HG02840 (cell line): ENCODE results near the gene ARHGAP32.
"Not testable (repeated sequence)": the region's sequence is repeated elsewhere in the genome, so short reads cannot be mapped to it uniquely, and the experiment has no call there.

Experiments used
- ATAC-seq: cut with Tn5 transposase; IDR thresholded peaks from one replicate; pipeline ENCODE4 v1.9.1; 2021; ENCODE audit warnings: mild to moderate bottlenecking, moderate library complexity, moderate number of reproducible peaks; ENCODE audit not compliant: unreplicated experiment, low FRiP score

The ARHGAP32 gene

GRCh38 chr11:129204150-129204838 lies 12.2 kb upstream of the ARHGAP32 start:
- ATAC-seq, result no peak

DNA sequence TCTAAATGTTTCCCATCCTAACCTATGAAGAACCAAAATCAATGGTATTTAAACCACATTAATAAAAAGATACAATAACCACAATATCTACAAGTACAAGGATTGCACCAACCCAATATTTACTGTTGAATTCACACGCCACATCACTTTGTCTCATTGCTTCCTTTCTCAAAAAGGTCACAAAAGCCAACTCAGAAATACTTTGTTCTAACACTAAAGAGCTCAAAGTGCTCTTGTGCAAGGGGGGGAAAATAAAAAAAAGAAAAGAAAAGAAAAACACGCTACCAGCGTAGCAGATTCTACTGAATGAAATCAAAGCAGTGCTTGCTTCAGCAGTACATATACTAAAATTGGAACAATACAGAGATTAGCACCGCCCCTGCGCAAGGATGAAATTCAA lies 10.5 kb upstream of the ARHGAP32 start:
- no peak for ATAC-seq

GRCh38 chr11:129195682-129196081 lies 3.6 kb upstream of the ARHGAP32 start:
- ATAC-seq, result no peak

GRCh38 chr11:129191649-129192048 lies 476 bp downstream of the ARHGAP32 start:
- no peak for ATAC-seq

- no peak for ATAC-seq
Observed at GRCh38 chr11:129190087-129190486, 2.0 kb downstream of the ARHGAP32 start.

DNA sequence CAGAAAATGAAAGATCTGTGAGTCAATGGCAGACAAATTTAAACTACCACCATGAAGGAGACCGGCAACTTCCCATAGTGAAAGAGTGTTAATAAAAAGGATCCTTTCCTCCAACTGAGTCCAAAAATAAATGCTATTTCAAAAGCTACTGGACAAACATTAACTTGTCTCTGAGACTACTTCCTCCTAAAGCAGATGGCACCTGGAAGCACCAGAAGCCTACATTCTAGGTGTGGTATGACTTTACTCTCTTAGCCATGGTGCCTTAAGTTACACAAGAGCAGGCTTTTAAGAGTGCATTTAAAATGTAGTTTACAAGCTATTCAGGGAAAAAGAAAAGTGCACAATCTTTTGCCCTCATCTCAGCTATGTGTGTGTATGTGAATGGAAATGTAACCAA lies 2.5 kb downstream of the ARHGAP32 start:
- no peak for ATAC-seq

- ATAC-seq, result not testable (repeated sequence)
Observed at GRCh38 chr11:129185082-129185481, 7.0 kb downstream of the ARHGAP32 start.

DNA sequence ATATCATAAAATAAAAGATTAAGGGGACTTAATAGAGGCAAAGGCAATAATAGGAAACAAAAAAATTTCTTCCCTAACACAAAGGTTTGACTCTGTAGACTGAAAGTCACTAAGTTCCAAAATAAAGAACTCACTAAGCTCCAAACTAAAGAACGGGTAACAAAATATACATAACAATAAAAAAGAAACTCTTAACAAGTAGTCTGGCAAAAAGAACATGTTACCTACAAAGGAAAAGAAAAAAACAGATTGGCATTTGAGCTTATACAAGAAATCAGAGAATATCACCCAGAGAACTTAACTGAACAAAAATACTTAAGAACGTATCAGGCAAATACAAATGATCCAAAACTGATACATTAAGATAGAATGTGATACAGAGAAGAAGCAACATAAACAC lies 7.5 kb downstream of the ARHGAP32 start:
- no peak for ATAC-seq

DNA sequence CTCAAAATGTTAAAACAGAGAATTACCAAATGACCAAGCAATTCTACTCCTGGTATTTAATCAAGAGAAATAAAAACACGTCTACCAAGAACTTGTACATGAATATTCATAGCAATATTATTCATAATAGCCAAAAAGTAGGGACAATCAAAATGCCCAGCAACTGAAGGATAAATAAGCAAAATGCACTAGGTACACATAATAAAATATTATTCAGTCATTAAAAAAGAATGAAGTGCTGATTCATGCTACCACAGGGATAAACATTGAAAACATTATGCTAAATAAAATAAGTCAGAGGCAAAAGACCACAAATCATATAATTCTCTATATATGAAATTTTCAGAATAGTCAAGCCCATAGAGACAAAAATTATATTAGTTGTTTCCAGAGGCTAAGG lies 24.8 kb downstream of the ARHGAP32 start:
- no peak for ATAC-seq

DNA sequence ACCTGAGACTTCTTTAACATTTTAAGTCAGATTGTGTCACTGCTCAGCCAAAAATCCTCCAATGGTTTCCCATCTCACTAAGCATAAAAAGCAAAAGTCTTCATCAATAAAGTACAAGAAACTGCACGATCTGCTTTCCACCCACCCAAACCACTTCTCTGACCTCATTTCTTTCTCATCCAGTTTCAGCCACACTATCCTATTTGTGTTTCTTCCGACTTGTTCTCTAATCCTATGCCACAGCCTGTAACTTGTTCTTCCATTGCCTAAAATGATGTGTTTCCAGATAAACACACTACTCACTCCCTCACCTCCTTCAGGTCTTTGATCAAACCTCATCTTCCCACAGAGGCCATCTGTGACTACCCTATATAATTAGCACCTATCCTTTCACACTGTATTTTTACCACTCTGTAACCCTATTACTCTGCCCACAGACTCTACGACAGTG lies 28.4 kb downstream of the ARHGAP32 start:
- ATAC-seq, result no peak

- not testable (repeated sequence) for ATAC-seq
Observed at GRCh38 chr11:129157080-129157479, 35.0 kb downstream of the ARHGAP32 start.

- ATAC-seq, result no peak
Observed at GRCh38 chr11:129155745-129156144, 36.4 kb downstream of the ARHGAP32 start.

DNA sequence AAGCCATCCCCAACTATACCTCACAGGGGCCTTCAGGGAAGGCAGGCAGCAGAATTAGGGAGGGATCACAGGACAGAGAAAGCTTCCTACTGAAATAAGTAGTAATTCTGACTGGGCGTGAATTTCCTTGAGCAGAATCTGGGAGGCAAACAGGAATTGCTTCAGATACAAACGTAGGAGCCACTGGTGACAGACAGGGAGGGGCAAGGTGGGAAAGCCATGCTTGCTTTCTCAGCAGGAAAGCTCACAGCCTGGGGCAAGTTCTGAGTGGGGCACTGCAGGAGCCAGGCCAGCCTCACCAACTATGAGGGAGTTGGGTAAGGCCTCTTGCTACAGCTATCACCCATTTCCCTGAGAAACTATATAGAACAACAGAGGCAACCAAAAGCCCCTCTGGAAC lies 43.6 kb downstream of the ARHGAP32 start:
- ATAC-seq, result no peak

DNA sequence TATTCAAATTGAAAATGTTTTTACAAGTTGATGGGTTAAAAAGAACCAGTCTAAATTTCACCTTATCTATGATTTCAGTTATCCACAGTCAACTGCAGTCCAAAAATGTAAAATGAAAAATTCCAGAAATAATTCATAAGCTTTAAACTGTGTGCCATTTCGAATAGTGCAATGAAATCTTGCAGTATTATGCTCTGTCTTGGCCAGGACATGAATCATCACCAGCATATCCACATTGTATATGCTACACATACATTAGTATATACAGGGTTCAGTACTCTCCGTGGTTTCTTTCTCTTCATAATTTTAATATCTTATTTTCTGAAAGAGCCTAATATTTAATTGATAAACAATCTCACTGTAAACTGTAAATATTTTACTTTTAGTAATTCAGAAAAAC lies 45.9 kb downstream of the ARHGAP32 start:
- ATAC-seq, result no peak

GRCh38 chr11:129145276-129145675 lies 46.8 kb downstream of the ARHGAP32 start:
- no peak for ATAC-seq

- no peak for ATAC-seq
Observed at GRCh38 chr11:129144256-129144655, 47.9 kb downstream of the ARHGAP32 start.

DNA sequence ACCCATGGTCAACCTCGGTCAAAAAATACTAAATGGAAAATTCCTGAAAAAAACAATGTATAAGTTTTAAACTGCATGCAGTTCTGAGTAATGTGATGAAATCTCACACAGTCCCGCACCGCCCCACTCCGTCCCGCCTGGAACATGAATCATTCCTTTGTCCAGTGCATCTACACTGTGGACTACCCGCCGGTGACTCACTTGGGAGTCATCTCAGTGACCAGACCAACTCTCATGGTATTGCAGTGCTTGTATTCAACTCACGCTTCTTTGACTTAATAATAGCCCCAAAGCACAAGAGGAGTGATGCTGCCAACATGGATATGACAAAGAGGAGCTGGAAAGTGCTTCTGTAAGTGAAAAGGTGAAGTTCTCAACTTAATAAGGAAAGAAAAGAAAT lies 48.8 kb downstream of the ARHGAP32 start:
- no peak for ATAC-seq

- no peak for ATAC-seq
Observed at GRCh38 chr11:129141748-129142523, 50.2 kb downstream of the ARHGAP32 start.

- no peak for ATAC-seq
Observed at GRCh38 chr11:129131316-129131715, 60.8 kb downstream of the ARHGAP32 start.

- ATAC-seq, result not testable (repeated sequence)
Observed at GRCh38 chr11:129128881-129129620, 63.1 kb downstream of the ARHGAP32 start.

DNA sequence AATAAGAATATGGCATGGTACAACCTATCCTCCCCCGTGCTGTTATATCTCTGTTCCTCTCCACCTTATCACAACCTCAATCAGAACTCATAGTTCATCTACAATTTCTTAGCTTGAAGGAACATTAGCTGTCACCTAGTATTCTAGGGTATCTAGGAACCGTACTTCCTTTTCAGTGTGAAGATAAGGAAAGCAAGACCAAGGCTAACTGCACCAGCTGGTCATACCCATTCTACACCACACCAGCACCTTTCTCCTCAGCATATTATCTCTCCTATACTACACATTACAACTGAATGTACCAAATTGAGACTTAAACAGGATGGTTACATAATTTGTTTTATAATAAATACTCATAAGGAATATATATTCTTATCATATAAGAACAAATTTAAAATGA lies 73.1 kb downstream of the ARHGAP32 start:
- no peak for ATAC-seq
